NCI-H526 treated with DMSO at 0.1 percent for 48 hours (cell line): Measurements from ENCODE around the gene TRPV3.
"Not testable (repeated sequence)": the region's sequence is repeated elsewhere in the genome, so short reads cannot be mapped to it uniquely, and the experiment has no call there.

ENCODE experiments used
- DNase-seq: peaks from one replicate; lab custom pipeline; 2025; lab: John Stamatoyannopoulos, UW

The TRPV3 gene

GRCh38 chr17:3524024-3524423 lies 33.6 kb downstream of the TRPV3 start:
- DNase-seq, result no peak

GRCh38 chr17:3519472-3519871 lies 38.1 kb downstream of the TRPV3 start:
- DNase-seq, result not testable (repeated sequence)

- DNase-seq, result no peak
Measured at GRCh38 chr17:3514873-3515272, 42.7 kb downstream of the TRPV3 start.

GRCh38 chr17:3514167-3514566 lies 43.4 kb downstream of the TRPV3 start:
- not testable (repeated sequence) for DNase-seq

GRCh38 chr17:3513305-3514035 lies 44.1 kb downstream of the TRPV3 start:
- DNase-seq, result no peak

GRCh38 chr17:3512505-3513171 lies 45.0 kb downstream of the TRPV3 start:
- no peak for DNase-seq

- DNase-seq, result no peak
Measured at GRCh38 chr17:3511852-3512504, 45.6 kb downstream of the TRPV3 start.

- DNase-seq, result peak; percentile 3
Measured at GRCh38 chr17:3510090-3510489, 47.5 kb downstream of the TRPV3 start.

- no peak for DNase-seq
Measured at GRCh38 chr17:3507869-3508268, 49.7 kb downstream of the TRPV3 start.

- no peak for DNase-seq
Measured at GRCh38 chr17:3507071-3507470, 50.5 kb downstream of the TRPV3 start.

- DNase-seq, result no peak
Measured at GRCh38 chr17:3506054-3506453, 51.6 kb downstream of the TRPV3 start.

GRCh38 chr17:3505008-3505407 lies 52.6 kb downstream of the TRPV3 start:
- no peak for DNase-seq

GRCh38 chr17:3503285-3503684 lies 54.3 kb downstream of the TRPV3 start:
- DNase-seq, result no peak

- DNase-seq, result no peak
Measured at GRCh38 chr17:3502466-3502865, 55.1 kb downstream of the TRPV3 start.

- no peak for DNase-seq
Measured at GRCh38 chr17:3501344-3501743, 56.3 kb downstream of the TRPV3 start.

GRCh38 chr17:3497101-3497500 lies 60.5 kb downstream of the TRPV3 start:
- DNase-seq, result no peak

GRCh38 chr17:3485481-3486068 lies 72.0 kb downstream of the TRPV3 start:
- no peak for DNase-seq

- DNase-seq, result no peak
Measured at GRCh38 chr17:3482852-3483251, 74.8 kb downstream of the TRPV3 start.

GRCh38 chr17:3479988-3480387 lies 77.6 kb downstream of the TRPV3 start:
- no peak for DNase-seq

- peak; percentile 79 for DNase-seq
Measured at GRCh38 chr17:3475812-3476610, 81.6 kb downstream of the TRPV3 start, which contains the start of gene ASPA. TSS of gene ASPA (plus strand) at chr17:3475997. CDS start at chr17:3476160, 163 bp downstream.

GRCh38 chr17:3475251-3475685 lies 82.3 kb downstream of the TRPV3 start:
- DNase-seq, result no peak

- no peak for DNase-seq
Measured at GRCh38 chr17:3474212-3474611, 83.4 kb downstream of the TRPV3 start.
